ENCODE data around the gene FHIT.

GRCh38 chr3:60316121-60316797 is 935.0 kb downstream of the FHIT start:
- no peak for TF ChIP-seq POLR2A (IDR thresholded peaks at IDR 0.05)
- no peak for TF ChIP-seq CTCF (IDR thresholded peaks at IDR 0.05)
- no peak for TF ChIP-seq POLR2AphosphoS5 (IDR thresholded peaks at IDR 0.05)
